ENCODE data around the gene CACNA1C.

Gene CACNA1C

DNA sequence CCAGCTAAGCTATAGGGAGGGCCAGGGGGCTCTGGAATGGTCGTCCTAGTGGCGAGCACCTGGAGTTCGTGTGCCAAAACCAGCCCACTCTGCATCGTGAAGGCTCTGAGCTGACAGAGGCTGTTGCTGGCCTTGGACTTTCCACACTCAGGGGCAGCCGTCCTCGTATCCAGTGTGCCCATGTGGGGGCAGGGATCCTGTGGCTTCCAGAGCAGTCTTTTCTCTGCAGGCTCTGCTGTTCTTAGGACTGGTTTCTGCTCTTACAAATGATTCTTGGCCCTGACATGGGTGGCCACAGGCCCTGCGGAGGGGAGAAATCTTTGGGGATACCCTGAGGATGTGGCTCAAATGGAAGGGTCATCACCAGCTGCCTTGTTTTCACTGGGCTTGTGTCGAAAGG is 564.6 kb downstream of the CACNA1C start:
- no peaks in the 10 kb centered on the region for H3K79me2 ChIP-seq (ENCODE audit: insufficient read depth, low read length)
- no peak overlapping the region for H3K4me2 ChIP-seq (ENCODE audit: insufficient read depth, low read length)

DNA sequence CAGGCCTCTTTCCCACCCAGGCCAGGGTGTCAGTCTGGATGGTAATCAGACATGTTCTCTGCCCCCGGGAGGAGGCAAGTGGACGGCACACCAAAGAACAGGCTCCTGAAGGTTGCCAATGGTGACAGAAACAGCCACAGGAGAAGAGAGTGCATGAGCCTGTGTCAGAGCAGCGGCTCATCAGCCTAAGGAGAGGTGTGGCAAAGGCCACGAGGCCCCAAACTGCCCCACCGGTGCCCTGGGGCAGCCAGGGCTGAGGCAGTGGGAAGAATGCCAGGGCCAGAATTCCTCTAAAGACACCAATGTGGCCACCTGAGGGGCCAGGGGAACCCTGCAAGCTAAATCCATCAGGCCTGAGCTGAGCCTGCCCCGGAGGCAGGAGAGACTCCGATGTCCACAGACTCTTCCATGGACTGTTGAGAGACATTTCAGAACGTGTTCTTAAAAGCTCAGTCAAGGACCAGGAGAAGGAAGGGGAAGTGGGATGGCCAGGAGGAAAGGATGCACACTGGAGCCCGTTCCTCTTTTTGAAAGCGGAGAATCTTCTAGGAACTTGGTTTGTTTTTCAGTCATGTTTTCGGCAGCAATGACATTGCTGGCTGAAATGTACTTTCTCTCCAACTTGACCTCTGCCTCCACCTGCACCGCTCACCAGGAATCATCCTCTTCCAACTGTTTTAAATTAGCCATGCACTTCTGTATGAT is 565.7 kb downstream of the CACNA1C start:
- H3K36me3 ChIP-seq (ENCODE audit: insufficient read depth, low read length): no peaks in the 10 kb centered on the region
- H4K20me1 ChIP-seq (ENCODE audit: insufficient read depth, low read length): no peaks in the 10 kb centered on the region
- H3K27me3 ChIP-seq (ENCODE audit: insufficient read depth, low read length, poor library complexity): peaks cover 20% of the 10 kb centered on the region
- no peak overlapping the region for H3K4me2 ChIP-seq (ENCODE audit: insufficient read depth, low read length)
- no peak for TF ChIP-seq EZH2 (IDR thresholded peaks at IDR 0.05; ENCODE audit: borderline replicate concordance, low read depth, low read length, severe bottlenecking)
- TF ChIP-seq, protein P1, sequence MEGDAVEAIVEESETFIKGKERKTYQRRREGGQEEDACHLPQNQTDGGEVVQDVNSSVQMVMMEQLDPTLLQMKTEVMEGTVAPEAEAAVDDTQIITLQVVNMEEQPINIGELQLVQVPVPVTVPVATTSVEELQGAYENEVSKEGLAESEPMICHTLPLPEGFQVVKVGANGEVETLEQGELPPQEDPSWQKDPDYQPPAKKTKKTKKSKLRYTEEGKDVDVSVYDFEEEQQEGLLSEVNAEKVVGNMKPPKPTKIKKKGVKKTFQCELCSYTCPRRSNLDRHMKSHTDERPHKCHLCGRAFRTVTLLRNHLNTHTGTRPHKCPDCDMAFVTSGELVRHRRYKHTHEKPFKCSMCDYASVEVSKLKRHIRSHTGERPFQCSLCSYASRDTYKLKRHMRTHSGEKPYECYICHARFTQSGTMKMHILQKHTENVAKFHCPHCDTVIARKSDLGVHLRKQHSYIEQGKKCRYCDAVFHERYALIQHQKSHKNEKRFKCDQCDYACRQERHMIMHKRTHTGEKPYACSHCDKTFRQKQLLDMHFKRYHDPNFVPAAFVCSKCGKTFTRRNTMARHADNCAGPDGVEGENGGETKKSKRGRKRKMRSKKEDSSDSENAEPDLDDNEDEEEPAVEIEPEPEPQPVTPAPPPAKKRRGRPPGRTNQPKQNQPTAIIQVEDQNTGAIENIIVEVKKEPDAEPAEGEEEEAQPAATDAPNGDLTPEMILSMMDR (IDR thresholded peaks at IDR 0.05; ENCODE audit: borderline replicate concordance, extremely low read depth, low read length, poor library complexity, severe bottlenecking): no peak
- DNase-seq: no peak
- no peak overlapping the region for H3K27ac ChIP-seq (ENCODE audit: low read length)
- ATAC-seq (ENCODE audit: insufficient read depth, low read depth): no peak
- H3K79me2 ChIP-seq (ENCODE audit: insufficient read depth, low read length): no peaks in the 10 kb centered on the region
- H2AFZ ChIP-seq (ENCODE audit: low read depth, low read length): no peak overlapping the region
- no peak overlapping the region for H3K9ac ChIP-seq (ENCODE audit: low read depth, low read length)
- H3K4me1 ChIP-seq (ENCODE audit: insufficient read depth, low read length): no peaks in the 10 kb centered on the region
- H3K4me3 ChIP-seq (ENCODE audit: low read depth in 1 of 2, low read length in 2 of 2): no peak overlapping the region
- H3K9me3 ChIP-seq (ENCODE audit: insufficient read depth, low read length, severe bottlenecking): no peaks in the 10 kb centered on the region

More for the DNA sequence above, 564.6 kb downstream of the CACNA1C start:
- Histone ChIP-seq H3K27ac (ENCODE audit: low read length) (no peak overlapping the region), H3K27me3 (ENCODE audit: insufficient read depth, low read length, poor library complexity) (peaks cover 22% of the 10 kb centered on the region), H3K4me3 (ENCODE audit: low read depth in 1 of 2, low read length in 2 of 2) (no peak overlapping the region), H3K36me3 (ENCODE audit: insufficient read depth, low read length) (no peaks in the 10 kb centered on the region), H3K9me3 (ENCODE audit: insufficient read depth, low read length, severe bottlenecking) (no peaks in the 10 kb centered on the region), H4K20me1 (ENCODE audit: insufficient read depth, low read length) (no peaks in the 10 kb centered on the region), H2AFZ (ENCODE audit: low read depth, low read length) (no peak overlapping the region), H3K4me1 (ENCODE audit: insufficient read depth, low read length) (no peaks in the 10 kb centered on the region), H3K9ac (ENCODE audit: low read depth, low read length) (no peak overlapping the region)
- ATAC-seq (ENCODE audit: insufficient read depth, low read depth) (no peak), DNase-seq (no peak)
- TF ChIP-seq, protein P1 (IDR thresholded peaks at IDR 0.05; ENCODE audit: borderline replicate concordance, extremely low read depth, low read length, poor library complexity, severe bottlenecking): no peak
- TF ChIP-seq EZH2 (IDR thresholded peaks at IDR 0.05; ENCODE audit: borderline replicate concordance, low read depth, low read length, severe bottlenecking): no peak

DNA sequence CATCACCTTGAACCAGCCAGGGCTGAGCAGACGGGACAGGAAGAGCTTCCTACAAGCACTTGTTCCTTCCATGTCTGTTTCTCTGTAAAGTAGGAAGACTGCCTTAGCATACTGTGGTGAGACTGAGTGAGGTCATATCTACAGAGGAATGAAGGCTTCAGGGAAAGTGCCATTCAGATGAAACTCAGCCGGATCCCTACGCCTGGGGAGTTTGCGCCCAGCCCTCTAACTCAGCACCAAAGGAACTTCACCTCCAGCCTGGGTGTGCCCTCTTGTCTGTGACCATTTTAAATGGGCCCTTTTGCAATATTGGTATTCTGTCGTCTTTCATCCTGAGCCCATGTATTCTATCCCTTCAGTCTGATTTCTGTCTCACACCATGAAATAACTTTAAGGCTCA is 566.3 kb downstream of the CACNA1C start:
- Histone ChIP-seq H4K20me1 (ENCODE audit: insufficient read depth, low read length) (no peaks in the 10 kb centered on the region), H3K9me3 (ENCODE audit: insufficient read depth, low read length, severe bottlenecking) (no peaks in the 10 kb centered on the region), H3K79me2 (ENCODE audit: insufficient read depth, low read length) (no peaks in the 10 kb centered on the region), H3K4me1 (ENCODE audit: insufficient read depth, low read length) (no peaks in the 10 kb centered on the region), H2AFZ (ENCODE audit: low read depth, low read length) (no peak overlapping the region), H3K36me3 (ENCODE audit: insufficient read depth, low read length) (no peaks in the 10 kb centered on the region), H3K27me3 (ENCODE audit: insufficient read depth, low read length, poor library complexity) (peaks cover 15% of the 10 kb centered on the region), H3K9ac (ENCODE audit: low read depth, low read length) (no peak overlapping the region), H3K27ac (ENCODE audit: low read length) (no peak overlapping the region), H3K4me2 (ENCODE audit: insufficient read depth, low read length) (no peak overlapping the region), H3K4me3 (ENCODE audit: low read depth in 1 of 2, low read length in 2 of 2) (no peak overlapping the region)
- TF ChIP-seq, protein P1 (IDR thresholded peaks at IDR 0.05; ENCODE audit: borderline replicate concordance, extremely low read depth, low read length, poor library complexity, severe bottlenecking): no peak
- TF ChIP-seq EZH2 (IDR thresholded peaks at IDR 0.05; ENCODE audit: borderline replicate concordance, low read depth, low read length, severe bottlenecking): no peak
- ATAC-seq (ENCODE audit: insufficient read depth, low read depth) (no peak), DNase-seq (no peak)

Measured in DND-41 (cell line).